ENCODE data around the gene NCOA5. TPM values are rescaled to one million over a fixed set of nuclear protein-coding genes. Genes with fewer than 3 reads are reported as not detected.

The NCOA5 gene
- total RNA-seq, 1 experiment from 2014 or later: 55.4 TPM

GRCh38 chr20:46108976-46109375, 19.2 kb upstream of the NCOA5 start:
- intact Hi-C loops (cut with micrococcal nuclease; ENCODE audit: unreplicated experiment): no loop called here
- CTCF ChIA-PET: no interaction called here
- Histone ChIP-seq H3K4me1 (ENCODE audit: insufficient read depth, low read length, poor library complexity, severe bottlenecking) (no peaks in the 10 kb centered on the region), H3K36me3 (ENCODE audit: insufficient read depth, low read length, poor library complexity, severe bottlenecking) (no peaks in the 10 kb centered on the region), H3K27ac (ENCODE audit: low read depth, low read length, poor library complexity, severe bottlenecking) (no peak overlapping the region), H3K4me3 (ENCODE audit: low read depth, low read length, poor library complexity, severe bottlenecking) (no peak overlapping the region), H3K27me3 (replicated peaks; ENCODE audit: insufficient read depth, low read depth, low read length, poor library complexity) (peaks cover 45% of the 10 kb centered on the region), H3K9me3 (ENCODE audit: low read depth, low read length, poor library complexity, severe bottlenecking) (no peaks in the 10 kb centered on the region)
- no peak for DNase-seq (ENCODE audit: low spot score)
- TF ChIP-seq EZH2 (IDR thresholded peaks at IDR 0.05; ENCODE audit: borderline replicate concordance, low read depth, low read length, poor library complexity, severe bottlenecking) (no peak), CTCF (conservative IDR thresholded peaks at IDR 0.05; ENCODE audit: low read depth, low read length) (no peak)
- POLR2A ChIA-PET (ENCODE audit: low non-redundant PET): no interaction called here
- no TSS peak for BruUV-seq (replicated peaks)

- Histone ChIP-seq H3K4me3 (ENCODE audit: low read depth, low read length, poor library complexity, severe bottlenecking) (no peak overlapping the region), H3K36me3 (ENCODE audit: insufficient read depth, low read length, poor library complexity, severe bottlenecking) (no peaks in the 10 kb centered on the region), H3K4me1 (ENCODE audit: insufficient read depth, low read length, poor library complexity, severe bottlenecking) (no peaks in the 10 kb centered on the region), H3K9me3 (ENCODE audit: low read depth, low read length, poor library complexity, severe bottlenecking) (no peaks in the 10 kb centered on the region), H3K27ac (ENCODE audit: low read depth, low read length, poor library complexity, severe bottlenecking) (no peak overlapping the region), H3K27me3 (replicated peaks; ENCODE audit: insufficient read depth, low read depth, low read length, poor library complexity) (peaks cover 45% of the 10 kb centered on the region)
- no peak for DNase-seq (ENCODE audit: low spot score)
- no TSS peak for BruUV-seq (replicated peaks)
- intact Hi-C loops (cut with micrococcal nuclease; ENCODE audit: unreplicated experiment): no loop called here
- ChIA-PET CTCF (no interaction called here), POLR2A (ENCODE audit: low non-redundant PET) (no interaction called here)
- no peak for TF ChIP-seq EZH2 (IDR thresholded peaks at IDR 0.05; ENCODE audit: borderline replicate concordance, low read depth, low read length, poor library complexity, severe bottlenecking)
- TF ChIP-seq CTCF (conservative IDR thresholded peaks at IDR 0.05; ENCODE audit: low read depth, low read length): no peak
Measured at GRCh38 chr20:46108435-46108841, 18.7 kb upstream of the NCOA5 start.

GRCh38 chr20:46107061-46107460, 17.3 kb upstream of the NCOA5 start:
- Histone ChIP-seq H3K27ac (ENCODE audit: low read depth, low read length, poor library complexity, severe bottlenecking) (no peak overlapping the region), H3K27me3 (replicated peaks; ENCODE audit: insufficient read depth, low read depth, low read length, poor library complexity) (peaks cover 45% of the 10 kb centered on the region), H3K9me3 (ENCODE audit: low read depth, low read length, poor library complexity, severe bottlenecking) (no peaks in the 10 kb centered on the region), H3K4me3 (ENCODE audit: low read depth, low read length, poor library complexity, severe bottlenecking) (no peak overlapping the region), H3K4me1 (ENCODE audit: insufficient read depth, low read length, poor library complexity, severe bottlenecking) (no peaks in the 10 kb centered on the region), H3K36me3 (ENCODE audit: insufficient read depth, low read length, poor library complexity, severe bottlenecking) (no peaks in the 10 kb centered on the region)
- DNase-seq (ENCODE audit: low spot score): no peak
- no peak for TF ChIP-seq EZH2 (IDR thresholded peaks at IDR 0.05; ENCODE audit: borderline replicate concordance, low read depth, low read length, poor library complexity, severe bottlenecking)
- TF ChIP-seq CTCF (conservative IDR thresholded peaks at IDR 0.05; ENCODE audit: low read depth, low read length): no peak
- ChIA-PET POLR2A (ENCODE audit: low non-redundant PET) (no interaction called here), CTCF (interaction anchor here (0.7 kb wide), 1 partner anchor 242 kb away, joined by 3 read pairs; no protein-coding TSS in a partner anchor)
- intact Hi-C loops (cut with micrococcal nuclease; ENCODE audit: unreplicated experiment): no loop called here
- BruUV-seq (replicated peaks): no TSS peak
